Bronchial epithelial cell (primary cell): ENCODE results near the gene LONP2. TPM values are rescaled to one million over a fixed set of nuclear protein-coding genes. Genes with fewer than 3 reads are reported as not detected.

Source experiments
- DNase-seq: peaks from one replicate; pipeline ENCODE4 v3.0.0-alpha.2; 2010; ENCODE audit warnings: low read depth
- FAIRE-seq: peaks from 2 replicates; lab custom pipeline; 2011; peaks lifted over from hg19 to GRCh38; lab: Jason Lieb, UNC
- H3K27me3 ChIP-seq: 2 replicates; pipeline ENCODE4 v1.5.1; 2011; ENCODE audit warnings: low read length; ENCODE audit not compliant: control insufficient read depth, insufficient read depth
- H3K36me3 ChIP-seq: 2 replicates; pipeline ENCODE4 v1.5.1; 2011; ENCODE audit warnings: low read length; ENCODE audit not compliant: control insufficient read depth, insufficient read depth
- H3K4me3 ChIP-seq: 2 replicates; pipeline ENCODE4 v1.5.1; 2011; ENCODE audit warnings: mild to moderate bottlenecking, low read depth, low read length, control low read depth
- CTCF ChIP-seq: IDR thresholded peaks from 2 replicates; pipeline ENCODE4 v1.5.1; 2011; ENCODE audit warnings: mild to moderate bottlenecking, moderate library complexity, low read length, control low read depth, inconsistent platforms; ENCODE audit not compliant: insufficient read depth, severe bottlenecking
- total RNA-seq: library from RNA; depleted of rRNA; stranded (reverse); fragments of >200 nt; gene quantifications from 2 replicates; pipeline ENCODE4 v1.2.1, GENCODE V29; 2014

LONP2 gene
- total RNA-seq, 1 donor from 2014 or later, result 41.9 TPM

GRCh38 chr16:48215738-48216137 is 28.4 kb upstream of the LONP2 start:
- DNase-seq (no peak), FAIRE-seq (no peak)
- Histone ChIP-seq H3K36me3 (no peaks in the 10 kb centered on the region), H3K27me3 (no peaks in the 10 kb centered on the region), H3K4me3 (no peak overlapping the region)
- TF ChIP-seq CTCF, result no peak

GRCh38 chr16:48217708-48218107 is 26.4 kb upstream of the LONP2 start:
- DNase-seq (no peak), FAIRE-seq (no peak)
- H3K4me3 ChIP-seq, result no peak overlapping the region
- no peaks in the 10 kb centered on the region for H3K27me3 ChIP-seq
- no peak for TF ChIP-seq CTCF
- no peaks in the 10 kb centered on the region for H3K36me3 ChIP-seq

GRCh38 chr16:48218473-48218872 is 25.6 kb upstream of the LONP2 start:
- DNase-seq (no peak), FAIRE-seq (no peak)
- H3K4me3 ChIP-seq, result no peak overlapping the region
- no peak for TF ChIP-seq CTCF
- no peaks in the 10 kb centered on the region for H3K36me3 ChIP-seq
- no peaks in the 10 kb centered on the region for H3K27me3 ChIP-seq

- FAIRE-seq (no peak), DNase-seq (no peak)
- H3K27me3 ChIP-seq, result no peaks in the 10 kb centered on the region
- TF ChIP-seq CTCF, result no peak
- H3K36me3 ChIP-seq, result no peaks in the 10 kb centered on the region
- no peak overlapping the region for H3K4me3 ChIP-seq
Measured at GRCh38 chr16:48220891-48221290, 23.2 kb upstream of the LONP2 start.

GRCh38 chr16:48223490-48223889 is 20.6 kb upstream of the LONP2 start:
- no peaks in the 10 kb centered on the region for H3K36me3 ChIP-seq
- no peak for DNase-seq
- no peak for FAIRE-seq
- no peak overlapping the region for H3K4me3 ChIP-seq
- no peaks in the 10 kb centered on the region for H3K27me3 ChIP-seq
- no peak for TF ChIP-seq CTCF

GRCh38 chr16:48225456-48225855 is 18.6 kb upstream of the LONP2 start:
- DNase-seq, result peak; percentile 38
- no peak overlapping the region for H3K4me3 ChIP-seq
- TF ChIP-seq CTCF, result no peak
- H3K36me3 ChIP-seq, result no peaks in the 10 kb centered on the region
- no peaks in the 10 kb centered on the region for H3K27me3 ChIP-seq
- no peak for FAIRE-seq
